Myometrial cell (primary cell): ENCODE results near the gene OR10G4. TPM values are rescaled to one million over a fixed set of nuclear protein-coding genes. Genes with fewer than 3 reads are reported as not detected.

Experiments
- total RNA-seq: library from RNA; depleted of rRNA; stranded (reverse); fragments of >200 nt; gene quantifications from 2 replicates; pipeline ENCODE4 v1.2.3, GENCODE V29; 2015

Gene OR10G4, protein sequence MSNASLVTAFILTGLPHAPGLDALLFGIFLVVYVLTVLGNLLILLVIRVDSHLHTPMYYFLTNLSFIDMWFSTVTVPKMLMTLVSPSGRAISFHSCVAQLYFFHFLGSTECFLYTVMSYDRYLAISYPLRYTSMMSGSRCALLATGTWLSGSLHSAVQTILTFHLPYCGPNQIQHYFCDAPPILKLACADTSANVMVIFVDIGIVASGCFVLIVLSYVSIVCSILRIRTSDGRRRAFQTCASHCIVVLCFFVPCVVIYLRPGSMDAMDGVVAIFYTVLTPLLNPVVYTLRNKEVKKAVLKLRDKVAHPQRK
- not detected in 2 replicates for total RNA-seq

DNA sequence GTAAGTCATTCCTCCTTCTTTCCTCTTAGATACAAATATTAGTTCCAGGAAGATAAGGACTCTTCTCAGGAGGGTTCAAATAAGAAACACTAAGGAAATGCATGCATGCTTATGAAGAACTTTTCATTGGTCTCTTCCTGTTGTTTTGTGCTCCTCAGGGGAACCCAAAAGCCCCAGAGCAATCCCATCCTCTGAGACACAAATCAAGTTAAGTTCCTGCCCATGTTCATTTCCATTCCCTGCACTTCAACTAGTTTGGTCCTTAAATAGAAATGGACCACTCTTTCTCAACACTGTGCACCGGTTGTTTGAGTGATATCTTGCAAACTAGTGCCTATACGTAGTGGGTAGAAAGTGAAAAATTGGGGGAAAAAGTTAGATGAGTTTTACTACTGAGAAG lies at the start of gene OR10G4:
TSS of gene OR10G4 (plus strand) at position 301 of the 400 bp plus-strand sequence. CDS start 2,578 bp downstream, outside the sequence.

DNA sequence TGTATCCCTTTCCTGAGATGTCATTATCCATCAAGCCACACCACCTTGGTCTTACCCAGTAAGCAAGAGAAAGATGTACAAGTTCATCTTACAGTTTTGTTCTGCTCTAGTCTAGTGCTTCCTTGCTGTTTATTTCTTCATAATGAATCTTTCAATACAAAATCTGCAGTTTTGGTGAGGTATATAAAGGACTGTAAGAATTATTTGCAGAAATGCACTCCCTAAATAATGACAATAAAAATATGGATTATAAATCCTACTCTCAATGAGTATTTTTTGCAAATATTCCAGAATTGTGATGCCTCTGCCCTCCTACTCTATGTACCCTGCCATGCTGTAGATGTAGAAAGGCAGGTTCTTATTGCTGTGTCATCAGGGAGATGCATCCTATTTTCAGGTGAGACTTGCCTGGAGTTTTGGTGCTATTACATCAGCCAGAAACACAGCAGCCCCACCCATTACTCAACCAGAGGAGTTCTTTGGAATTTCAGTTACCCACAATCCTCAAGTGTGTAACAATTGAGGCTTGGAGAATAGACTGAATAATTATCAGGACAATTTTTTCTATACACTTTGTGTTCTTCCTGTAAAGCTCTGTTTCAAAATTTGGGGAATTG lies 35.0 kb upstream of the OR10G4 start, which contains the start of gene OR10S1:
TSS of gene OR10S1 (minus strand) at position 51 of the 617 bp plus-strand sequence. CDS start 117 bp downstream, outside the sequence.

GRCh38 chr11:123995119-123995518 lies 17.7 kb upstream of the OR10G4 start, which contains the start of gene OR10G6:
OR10G6 (minus strand) TSS chr11:123995161; CDS start chr11:123995161, 0 bp downstream.

DNA sequence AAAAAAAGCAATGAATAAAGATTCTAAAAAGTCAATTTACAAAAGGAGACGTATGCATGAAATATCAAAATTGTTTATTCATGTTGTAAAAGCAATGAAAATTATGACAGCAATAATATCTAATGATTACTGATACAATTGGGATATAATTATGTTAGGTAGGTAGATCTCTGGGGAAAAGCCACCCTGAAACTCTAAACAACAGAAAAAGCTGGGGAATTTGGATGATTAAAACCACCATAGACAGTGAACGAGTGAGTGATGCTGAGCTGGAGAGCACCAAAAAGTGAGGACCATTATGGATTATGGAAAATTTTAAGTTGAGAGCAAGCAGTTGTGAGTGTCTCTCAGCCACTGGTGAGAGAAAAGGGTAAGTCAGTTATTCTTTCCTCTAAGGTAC lies 13.7 kb downstream of the OR10G4 start, which contains the start of gene OR10G8:
TSS of gene OR10G8 (plus strand) at position 301 of the 400 bp plus-strand sequence. CDS start 2,825 bp downstream, outside the sequence.

DNA sequence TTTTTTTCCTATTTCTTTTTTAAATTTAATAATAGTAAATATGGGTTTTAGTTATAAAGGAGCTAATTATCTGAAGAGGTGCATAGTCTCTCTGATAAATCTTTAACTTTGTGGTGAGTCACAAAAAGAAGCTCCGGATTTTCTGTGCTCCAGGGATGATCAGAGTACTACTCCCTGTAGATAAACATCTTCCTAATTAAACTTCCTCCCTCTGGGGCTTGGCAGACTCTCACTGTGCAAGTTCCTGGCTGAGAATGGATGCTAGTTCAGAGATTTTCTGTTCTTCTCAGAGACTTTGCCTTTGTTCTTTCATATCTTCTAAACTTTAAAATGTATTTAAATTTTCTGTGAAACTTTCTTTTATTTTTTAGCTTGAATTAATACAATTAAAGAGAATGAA lies 28.5 kb downstream of the OR10G4 start, which contains the start of gene OR10G7:
TSS of gene OR10G7 (minus strand) at position 72 of the 400 bp plus-strand sequence. CDS start 2,324 bp downstream, outside the sequence.

Other genes starting within 250 kb of the OR10G4 start
- not detected in 2 replicates for gene OR6M1, start 206.6 kb upstream of the OR10G4 start, total RNA-seq
- not detected in 2 replicates for gene TMEM225, start 127.3 kb upstream of the OR10G4 start, total RNA-seq
- gene OR8D4, start 110.8 kb upstream of the OR10G4 start, total RNA-seq: not detected in 2 replicates
- gene OR4D5, start 73.4 kb upstream of the OR10G4 start, total RNA-seq: not detected in 2 replicates
- not detected in 2 replicates for gene OR6T1, start 69.2 kb upstream of the OR10G4 start, total RNA-seq
- gene OR10S1, start 35.2 kb upstream of the OR10G4 start, total RNA-seq: not detected in 2 replicates
- not detected in 2 replicates for gene OR10G6, start 17.8 kb upstream of the OR10G4 start, total RNA-seq
- gene OR10G9, start 10.0 kb downstream of the OR10G4 start, total RNA-seq: not detected in 2 replicates
- gene OR10G8, start 13.8 kb downstream of the OR10G4 start, total RNA-seq: not detected in 2 replicates
- not detected in 2 replicates for gene OR10G7, start 28.3 kb downstream of the OR10G4 start, total RNA-seq
- 10.1 and 14.5 TPM in 2 replicates for gene VWA5A, start 102.5 kb downstream of the OR10G4 start, total RNA-seq
- gene OR10D3, start 170.3 kb downstream of the OR10G4 start, total RNA-seq: not detected in 2 replicates
- gene OR8G1, start 228.1 kb downstream of the OR10G4 start, total RNA-seq: not detected in 2 replicates
- gene OR8G5, start 243.4 kb downstream of the OR10G4 start, total RNA-seq: not detected in 2 replicates